Smooth muscle cell (in vitro differentiated cells): ENCODE data around the gene PPM1H. TPM values are rescaled to one million over a fixed set of nuclear protein-coding genes. Genes with fewer than 3 reads are reported as not detected.

Experiments
- DNase-seq: peaks from one replicate; lab custom pipeline; 2025; ENCODE audit not compliant: unreplicated experiment; lab: John Stamatoyannopoulos, UW
- H2AFZ ChIP-seq: fragments of 200-600 bp; sonication (generic); 2 replicates; pipeline ENCODE4 v1.6.0; 2016; ENCODE audit warnings: antibody characterized with exemption, low read depth, mild to moderate bottlenecking
- H3F3A ChIP-seq: fragments of 200-600 bp; sonication (generic); 2 replicates; pipeline ENCODE4 v1.6.0; 2017; ENCODE audit warnings: antibody characterized with exemption, low read depth
- H3K27ac ChIP-seq: fragments of 200-600 bp; sonication (generic); 2 replicates; pipeline ENCODE4 v1.5.1; 2016; ENCODE audit warnings: low read depth, mild to moderate bottlenecking
- H3K27me3 ChIP-seq: fragments of 200-600 bp; sonication (generic); 2 replicates; pipeline ENCODE4 v1.6.1; 2016; ENCODE audit warnings: low read depth, mild to moderate bottlenecking
- H3K36me3 ChIP-seq: fragments of 200-600 bp; sonication (generic); 2 replicates; pipeline ENCODE4 v1.5.1; 2016; ENCODE audit warnings: low read depth
- H3K4me1 ChIP-seq: fragments of 200-600 bp; sonication (generic); 2 replicates; pipeline ENCODE4 v1.5.1; 2016; ENCODE audit warnings: low read depth
- H3K4me2 ChIP-seq: fragments of 200-600 bp; sonication (generic); 2 replicates; pipeline ENCODE4 v1.6.0; 2016; ENCODE audit warnings: mild to moderate bottlenecking
- H3K4me3 ChIP-seq: fragments of 200-600 bp; sonication (generic); 2 replicates; pipeline ENCODE4 v1.5.1; 2016; ENCODE audit warnings: mild to moderate bottlenecking
- H3K79me2 ChIP-seq: fragments of 200-600 bp; sonication (generic); 2 replicates; pipeline ENCODE4 v1.6.0; 2016; ENCODE audit warnings: low read depth, mild to moderate bottlenecking
- H3K9ac ChIP-seq: fragments of 200-600 bp; sonication (generic); 2 replicates; pipeline ENCODE4 v1.6.0; 2016; ENCODE audit warnings: low read depth
- H3K9me3 ChIP-seq: fragments of 200-600 bp; sonication (generic); replicated peaks from 2 replicates; pipeline ENCODE4 v1.5.1; 2016; ENCODE audit warnings: low read depth
- H4K20me1 ChIP-seq: fragments of 200-600 bp; sonication (generic); 2 replicates; pipeline ENCODE4 v1.6.0; 2016; ENCODE audit warnings: low read depth
- WGBS: methylation state at CpG from one replicate; pipeline ENCODE4 v1.1.7; 2016; ENCODE audit warnings: low lambda C conversion rate; 5-methylcytosine and 5-hydroxymethylcytosine counted together
- polyA plus RNA-seq: library from polyadenylated mRNA; unstranded; fragments of >200 nt; fragmentation: Nextera tagmentation; extraction: Ambion mirVana; gene quantifications from 2 replicates; pipeline ENCODE4 v1.2.1, GENCODE V29; 2016
- total RNA-seq: library from RNA; depleted of rRNA; stranded (reverse); fragments of >200 nt; gene quantifications from 2 replicates; pipeline ENCODE4 v1.2.3, GENCODE V29; 2014
- TF ChIP-seq, protein P1 (sequence below): fragments of 200-600 bp; sonication (generic); IDR thresholded peaks from 2 replicates; pipeline ENCODE4 v1.5.1; 2017; ENCODE audit warnings: borderline replicate concordance, mild to moderate bottlenecking, antibody characterized with exemption; ENCODE audit not compliant: insufficient read depth, poor library complexity, severe bottlenecking

Gene PPM1H
- total and polyA plus RNA-seq, 2 experiments from 2014 or later, result 0.56 to 3.6 TPM

GRCh38 chr12:62720025-62720424 is 214.9 kb downstream of the PPM1H start:
- H3K79me2 ChIP-seq, result no peaks in the 10 kb centered on the region
- H3K4me3 ChIP-seq, result no peak overlapping the region
- no peaks in the 10 kb centered on the region for H3K27me3 ChIP-seq
- TF ChIP-seq, protein P1, sequence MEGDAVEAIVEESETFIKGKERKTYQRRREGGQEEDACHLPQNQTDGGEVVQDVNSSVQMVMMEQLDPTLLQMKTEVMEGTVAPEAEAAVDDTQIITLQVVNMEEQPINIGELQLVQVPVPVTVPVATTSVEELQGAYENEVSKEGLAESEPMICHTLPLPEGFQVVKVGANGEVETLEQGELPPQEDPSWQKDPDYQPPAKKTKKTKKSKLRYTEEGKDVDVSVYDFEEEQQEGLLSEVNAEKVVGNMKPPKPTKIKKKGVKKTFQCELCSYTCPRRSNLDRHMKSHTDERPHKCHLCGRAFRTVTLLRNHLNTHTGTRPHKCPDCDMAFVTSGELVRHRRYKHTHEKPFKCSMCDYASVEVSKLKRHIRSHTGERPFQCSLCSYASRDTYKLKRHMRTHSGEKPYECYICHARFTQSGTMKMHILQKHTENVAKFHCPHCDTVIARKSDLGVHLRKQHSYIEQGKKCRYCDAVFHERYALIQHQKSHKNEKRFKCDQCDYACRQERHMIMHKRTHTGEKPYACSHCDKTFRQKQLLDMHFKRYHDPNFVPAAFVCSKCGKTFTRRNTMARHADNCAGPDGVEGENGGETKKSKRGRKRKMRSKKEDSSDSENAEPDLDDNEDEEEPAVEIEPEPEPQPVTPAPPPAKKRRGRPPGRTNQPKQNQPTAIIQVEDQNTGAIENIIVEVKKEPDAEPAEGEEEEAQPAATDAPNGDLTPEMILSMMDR, result no peak
- H3K9ac ChIP-seq, result no peak overlapping the region
- H4K20me1 ChIP-seq, result no peaks in the 10 kb centered on the region
- H3K27ac ChIP-seq, result no peak overlapping the region
- no peaks in the 10 kb centered on the region for H3K36me3 ChIP-seq
- H3F3A ChIP-seq, result peaks cover 10% of the 10 kb centered on the region
- no peak overlapping the region for H3K4me2 ChIP-seq
- WGBS, result 91% methylated on average over 2 of the region's 2 CpGs
- H3K9me3 ChIP-seq, result no peaks in the 10 kb centered on the region
- peaks cover 35% of the 10 kb centered on the region for H3K4me1 ChIP-seq
- H2AFZ ChIP-seq, result peak overlapping the region; percentile 39
- DNase-seq, result no peak

DNA sequence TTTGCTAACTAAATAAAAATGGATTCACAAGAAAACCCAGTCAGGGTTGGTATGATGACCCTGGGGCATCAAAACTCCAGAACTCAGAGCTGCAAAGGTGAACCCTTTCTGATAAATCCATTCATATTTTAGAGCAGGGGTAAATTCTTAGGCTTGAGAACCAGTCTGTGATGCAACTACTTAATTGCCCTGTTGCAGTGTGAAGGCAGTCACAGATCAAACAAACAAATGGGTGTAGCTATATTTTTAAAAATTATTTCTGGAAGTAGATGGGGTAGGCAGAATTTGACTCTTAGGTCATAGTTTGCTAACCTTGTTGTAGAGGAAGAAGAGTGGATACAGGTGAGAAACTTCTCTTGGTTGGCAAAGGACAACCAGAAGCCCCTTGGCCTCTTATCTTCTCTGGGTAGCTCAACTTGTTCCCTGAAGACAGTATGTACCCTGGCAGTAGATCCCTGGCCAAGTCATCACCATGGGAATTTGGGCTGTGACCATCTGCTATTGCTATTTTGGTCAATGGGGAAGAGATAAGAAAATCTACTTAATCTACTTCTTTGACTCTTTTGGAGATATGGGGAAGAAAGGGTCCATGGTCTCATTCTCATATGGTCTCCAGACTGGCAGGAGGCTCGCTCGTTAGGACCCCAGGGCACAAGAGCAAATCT is 216.1 kb downstream of the PPM1H start:
- Histone ChIP-seq H3K36me3 (no peaks in the 10 kb centered on the region), H3K4me1 (peaks cover 37% of the 10 kb centered on the region), H2AFZ (no peak overlapping the region), H3K4me3 (no peak overlapping the region), H3F3A (peaks cover 4% of the 10 kb centered on the region), H3K9me3 (no peaks in the 10 kb centered on the region), H4K20me1 (no peaks in the 10 kb centered on the region), H3K4me2 (no peak overlapping the region), H3K79me2 (no peaks in the 10 kb centered on the region), H3K27ac (no peak overlapping the region), H3K27me3 (no peaks in the 10 kb centered on the region), H3K9ac (no peak overlapping the region)
- 88% methylated on average over 2 of the region's 2 CpGs for WGBS
- DNase-seq, result no peak
- TF ChIP-seq, protein P1, result no peak

GRCh38 chr12:62717643-62718042 is 217.3 kb downstream of the PPM1H start:
- Histone ChIP-seq H3K4me2 (no peak overlapping the region), H3K36me3 (no peaks in the 10 kb centered on the region), H2AFZ (no peak overlapping the region), H3F3A (no peaks in the 10 kb centered on the region), H3K4me3 (no peak overlapping the region), H3K4me1 (peaks cover 37% of the 10 kb centered on the region), H3K27ac (no peak overlapping the region), H3K9me3 (no peaks in the 10 kb centered on the region), H3K27me3 (no peaks in the 10 kb centered on the region), H3K79me2 (no peaks in the 10 kb centered on the region), H3K9ac (no peak overlapping the region), H4K20me1 (no peaks in the 10 kb centered on the region)
- DNase-seq, result no peak
- WGBS, result 69% methylated on average over 1 of the region's 1 CpG
- TF ChIP-seq, protein P1, result no peak
